PC-9 (cell line): ENCODE results near the gene SLC9A9. TPM values are rescaled to one million over a fixed set of nuclear protein-coding genes. Genes with fewer than 3 reads are reported as not detected.

Source experiments
- BruUV-seq: library from RNA; stranded (reverse); fragments of 400-500 nt; replicated peaks from 2 replicates; lab custom pipeline; 2021; lab: Mats Ljungman, UMichigan
- CTCF ChIA-PET: fragments of 300-600 bp; sonication (Branson Sonifier 250); formaldehyde crosslinking; loops from one replicate; lab custom pipeline; 2022; ENCODE audit warnings: antibody characterized with exemption; lab: Charles Lee
- POLR2A ChIA-PET: fragments of 300-600 bp; sonication (Branson Sonifier 250); formaldehyde crosslinking; loops from one replicate; lab custom pipeline; 2022; ENCODE audit warnings: antibody characterized with exemption; ENCODE audit not compliant: unreplicated experiment; lab: Charles Lee
- DNase-seq, 2 experiments: peaks; one replicate each; pipeline versions ENCODE4 v3.0.0 to v3.0.0-alpha.2; 2015 to 2022; ENCODE audit warnings: mixed read lengths in 1 of 2
- H2AFZ ChIP-seq: fragments of 200-600 bp; sonication (generic); 2 replicates; pipeline ENCODE4 v1.8.1; 2017; ENCODE audit warnings: antibody characterized with exemption
- H3F3A ChIP-seq: fragments of 200-600 bp; sonication (generic); 2 replicates; pipeline ENCODE4 v1.8.1; 2017; ENCODE audit warnings: antibody characterized with exemption, mild to moderate bottlenecking, low read depth; ENCODE audit not compliant: insufficient read depth
- H3K27ac ChIP-seq: fragments of 200-600 bp; sonication (generic); 2 replicates; pipeline ENCODE4 v1.6.1; 2016; ENCODE audit warnings: mixed run types
- H3K27me3 ChIP-seq: fragments of 200-600 bp; sonication (generic); 2 replicates; pipeline ENCODE4 v1.6.1; 2016; ENCODE audit warnings: low read depth, mixed run types; ENCODE audit not compliant: insufficient read depth
- H3K36me3 ChIP-seq: fragments of 200-600 bp; sonication (generic); 2 replicates; pipeline ENCODE4 v1.6.1; 2016; ENCODE audit warnings: low read depth, mixed run types
- H3K4me1 ChIP-seq: fragments of 200-600 bp; sonication (generic); replicated peaks from 2 replicates; pipeline ENCODE4 v1.6.1; 2016; ENCODE audit warnings: mixed run types; ENCODE audit not compliant: insufficient read depth
- H3K4me2 ChIP-seq: fragments of 200-600 bp; sonication (generic); 2 replicates; pipeline ENCODE4 v1.6.1; 2017; ENCODE audit warnings: mixed run types
- H3K4me3 ChIP-seq: fragments of 200-600 bp; sonication (generic); 2 replicates; pipeline ENCODE4 v1.6.1; 2016; ENCODE audit warnings: mixed run types
- H3K79me2 ChIP-seq: fragments of 200-600 bp; sonication (generic); 2 replicates; pipeline ENCODE4 v1.6.1; 2017; ENCODE audit warnings: low read depth, mixed run types
- H3K9me2 ChIP-seq: fragments of 200-600 bp; sonication (generic); 2 replicates; pipeline ENCODE4 v1.8.1; 2017; ENCODE audit warnings: mild to moderate bottlenecking; ENCODE audit not compliant: insufficient read depth
- H3K9me3 ChIP-seq: fragments of 200-600 bp; sonication (generic); 2 replicates; pipeline ENCODE4 v1.8.1; 2016; ENCODE audit warnings: low read depth; ENCODE audit not compliant: insufficient read depth
- H4K20me1 ChIP-seq: fragments of 200-600 bp; sonication (generic); 2 replicates; pipeline ENCODE4 v1.8.1; 2017; ENCODE audit not compliant: insufficient read depth
- EZH2 ChIP-seq: fragments of 200-600 bp; sonication (generic); IDR thresholded peaks from 2 replicates; pipeline ENCODE4 v1.8.0; 2017; ENCODE audit warnings: antibody characterized with exemption, low read depth
- intact Hi-C: fragments of 100-400 bp; cut with micrococcal nuclease; formaldehyde crosslinking; loops from one replicate; pipeline ENCODE4 v1.10.0; 2022; ENCODE audit not compliant: unreplicated experiment
- total RNA-seq: library from RNA; stranded (reverse); gene quantifications from 2 replicates; pipeline ENCODE4 v1.2.3, GENCODE V29; 2021
- TF ChIP-seq, protein P1 (sequence below): fragments of 200-600 bp; sonication (generic); conservative IDR thresholded peaks from 2 replicates; pipeline ENCODE4 v1.6.1; 2017; ENCODE audit warnings: mixed run types, antibody characterized with exemption, mild to moderate bottlenecking, moderate library complexity

SLC9A9 gene
- total RNA-seq, 1 experiment from 2014 or later = 1.7 TPM

DNA sequence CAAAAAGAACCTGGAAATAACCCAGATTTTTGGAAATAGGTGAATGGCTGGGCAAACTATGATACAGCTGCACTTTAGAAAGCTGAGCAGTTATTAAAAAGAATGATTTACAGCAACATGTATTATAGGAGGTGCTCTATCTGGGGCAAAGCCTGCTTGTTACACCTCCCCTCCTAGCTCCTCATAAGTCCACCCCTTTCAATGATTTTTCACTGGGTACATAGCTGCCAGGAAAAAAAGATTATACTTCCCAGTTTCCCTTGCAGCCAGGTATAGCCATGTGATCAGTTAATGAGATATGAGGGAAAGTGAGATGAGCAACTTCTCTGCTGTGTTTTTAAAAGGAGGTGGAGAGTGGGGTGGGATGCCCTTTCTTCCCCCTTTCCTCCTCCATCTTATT, 631.0 kb downstream of the SLC9A9 start:
- Histone ChIP-seq H3K4me3 (no peak overlapping the region), H3K27me3 (peaks cover 1% of the 10 kb centered on the region; the same call in 1 of the 2 replicates), H3K27ac (no peak overlapping the region), H3K9me2 (no peaks in the 10 kb centered on the region), H3K79me2 (no peaks in the 10 kb centered on the region), H3F3A (no peaks in the 10 kb centered on the region), H3K36me3 (no peaks in the 10 kb centered on the region), H3K9me3 (no peaks in the 10 kb centered on the region), H4K20me1 (no peaks in the 10 kb centered on the region), H3K4me2 (no peak overlapping the region), H3K4me1 (no peaks in the 10 kb centered on the region), H2AFZ (no peak overlapping the region)
- intact Hi-C loops = no loop called here
- no TSS peak for BruUV-seq
- POLR2A ChIA-PET = no interaction called here
- DNase-seq = no peak
- CTCF ChIA-PET = no interaction called here
- TF ChIP-seq, protein P1, sequence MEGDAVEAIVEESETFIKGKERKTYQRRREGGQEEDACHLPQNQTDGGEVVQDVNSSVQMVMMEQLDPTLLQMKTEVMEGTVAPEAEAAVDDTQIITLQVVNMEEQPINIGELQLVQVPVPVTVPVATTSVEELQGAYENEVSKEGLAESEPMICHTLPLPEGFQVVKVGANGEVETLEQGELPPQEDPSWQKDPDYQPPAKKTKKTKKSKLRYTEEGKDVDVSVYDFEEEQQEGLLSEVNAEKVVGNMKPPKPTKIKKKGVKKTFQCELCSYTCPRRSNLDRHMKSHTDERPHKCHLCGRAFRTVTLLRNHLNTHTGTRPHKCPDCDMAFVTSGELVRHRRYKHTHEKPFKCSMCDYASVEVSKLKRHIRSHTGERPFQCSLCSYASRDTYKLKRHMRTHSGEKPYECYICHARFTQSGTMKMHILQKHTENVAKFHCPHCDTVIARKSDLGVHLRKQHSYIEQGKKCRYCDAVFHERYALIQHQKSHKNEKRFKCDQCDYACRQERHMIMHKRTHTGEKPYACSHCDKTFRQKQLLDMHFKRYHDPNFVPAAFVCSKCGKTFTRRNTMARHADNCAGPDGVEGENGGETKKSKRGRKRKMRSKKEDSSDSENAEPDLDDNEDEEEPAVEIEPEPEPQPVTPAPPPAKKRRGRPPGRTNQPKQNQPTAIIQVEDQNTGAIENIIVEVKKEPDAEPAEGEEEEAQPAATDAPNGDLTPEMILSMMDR = no peak
- no peak for TF ChIP-seq EZH2

GRCh38 chr3:143216709-143217182, 631.5 kb downstream of the SLC9A9 start:
- Histone ChIP-seq H3K4me1 (no peaks in the 10 kb centered on the region), H3K79me2 (no peaks in the 10 kb centered on the region), H3K27ac (no peak overlapping the region), H2AFZ (peak overlapping the region; percentile 48; the same call in 1 of the 2 replicates), H3K4me3 (no peak overlapping the region), H4K20me1 (no peaks in the 10 kb centered on the region), H3K27me3 (peaks cover 5% of the 10 kb centered on the region; the same call in 1 of the 2 replicates), H3K9me2 (no peaks in the 10 kb centered on the region), H3K36me3 (no peaks in the 10 kb centered on the region), H3K9me3 (no peaks in the 10 kb centered on the region), H3F3A (no peaks in the 10 kb centered on the region), H3K4me2 (no peak overlapping the region)
- POLR2A ChIA-PET = no interaction called here
- intact Hi-C loops = no loop called here
- BruUV-seq = no TSS peak
- no peak for DNase-seq
- no peak for TF ChIP-seq EZH2
- TF ChIP-seq, protein P1 = no peak
- CTCF ChIA-PET = no interaction called here

Other genes with a start within 250 kb of the SLC9A9 start
- gene DIPK2A, start 123.4 kb upstream of the SLC9A9 start, total RNA-seq = 18.7 and 23.6 TPM in 2 replicates